ENCODE data around the gene JHY.

Gene JHY

GRCh38 chr11:122871302-122871701, 11.3 kb upstream of the JHY start:
- Histone ChIP-seq H3K9me3 (ENCODE audit: control insufficient read depth, insufficient read depth, low read length) (no peaks in the 10 kb centered on the region), H3K27ac (ENCODE audit: low read length) (no peak overlapping the region), H3K36me3 (ENCODE audit: control insufficient read depth, insufficient read depth, low read length) (no peaks in the 10 kb centered on the region), H3K4me1 (ENCODE audit: control insufficient read depth, insufficient read depth, low read length) (no peaks in the 10 kb centered on the region), H3K27me3 (ENCODE audit: control insufficient read depth, insufficient read depth, low read length) (no peaks in the 10 kb centered on the region), H3K4me3 (ENCODE audit: low read length) (no peak overlapping the region)
- no peak for DNase-seq (ENCODE audit: low read depth, low spot score)
- WGBS (ENCODE audit: insufficient coverage, insufficient read length): no CpG with 5 or more reads among the region's 4 CpGs

GRCh38 chr11:122872046-122872445, 10.5 kb upstream of the JHY start:
- Histone ChIP-seq H3K36me3 (ENCODE audit: control insufficient read depth, insufficient read depth, low read length) (no peaks in the 10 kb centered on the region), H3K4me1 (ENCODE audit: control insufficient read depth, insufficient read depth, low read length) (no peaks in the 10 kb centered on the region), H3K4me3 (ENCODE audit: low read length) (no peak overlapping the region), H3K27me3 (ENCODE audit: control insufficient read depth, insufficient read depth, low read length) (no peaks in the 10 kb centered on the region), H3K9me3 (ENCODE audit: control insufficient read depth, insufficient read depth, low read length) (no peaks in the 10 kb centered on the region), H3K27ac (ENCODE audit: low read length) (no peak overlapping the region)
- DNase-seq (ENCODE audit: low read depth, low spot score): no peak
- no CpG with 5 or more reads among the region's 3 CpGs for WGBS (ENCODE audit: insufficient coverage, insufficient read length)

GRCh38 chr11:122874991-122875390, 7.6 kb upstream of the JHY start:
- Histone ChIP-seq H3K4me3 (ENCODE audit: low read length) (no peak overlapping the region), H3K27me3 (ENCODE audit: control insufficient read depth, insufficient read depth, low read length) (no peaks in the 10 kb centered on the region; the same call in 1 of the 2 replicates), H3K9me3 (ENCODE audit: control insufficient read depth, insufficient read depth, low read length) (no peaks in the 10 kb centered on the region), H3K36me3 (ENCODE audit: control insufficient read depth, insufficient read depth, low read length) (no peaks in the 10 kb centered on the region), H3K27ac (ENCODE audit: low read length) (no peak overlapping the region), H3K4me1 (ENCODE audit: control insufficient read depth, insufficient read depth, low read length) (peaks cover 2% of the 10 kb centered on the region; the same call in 1 of the 2 replicates)
- no peak for DNase-seq (ENCODE audit: low read depth, low spot score)
- no CpG with 5 or more reads among the region's 7 CpGs for WGBS (ENCODE audit: insufficient coverage, insufficient read length)

- Histone ChIP-seq H3K27ac (ENCODE audit: low read length) (no peak overlapping the region), H3K4me1 (ENCODE audit: control insufficient read depth, insufficient read depth, low read length) (peaks cover 2% of the 10 kb centered on the region; the same call in 1 of the 2 replicates), H3K9me3 (ENCODE audit: control insufficient read depth, insufficient read depth, low read length) (no peaks in the 10 kb centered on the region), H3K36me3 (ENCODE audit: control insufficient read depth, insufficient read depth, low read length) (no peaks in the 10 kb centered on the region), H3K4me3 (ENCODE audit: low read length) (no peak overlapping the region), H3K27me3 (ENCODE audit: control insufficient read depth, insufficient read depth, low read length) (peaks cover 2% of the 10 kb centered on the region; the same call in 1 of the 2 replicates)
- WGBS (ENCODE audit: insufficient coverage, insufficient read length): no CpG with 5 or more reads among the region's 5 CpGs
- DNase-seq (ENCODE audit: low read depth, low spot score): no peak
These were observed 4.8 kb upstream of the JHY start for GRCh38 chr11:122877732-122878131.

- no peak for DNase-seq (ENCODE audit: low read depth, low spot score)
- peaks cover 2% of the 10 kb centered on the region; the same call in 1 of the 2 replicates for H3K4me1 ChIP-seq (ENCODE audit: control insufficient read depth, insufficient read depth, low read length)
- no peak overlapping the region for H3K4me3 ChIP-seq (ENCODE audit: low read length)
- H3K27ac ChIP-seq (ENCODE audit: low read length): no peak overlapping the region
- no CpG with 5 or more reads among the region's 4 CpGs for WGBS (ENCODE audit: insufficient coverage, insufficient read length)
- no peaks in the 10 kb centered on the region for H3K9me3 ChIP-seq (ENCODE audit: control insufficient read depth, insufficient read depth, low read length)
- no peaks in the 10 kb centered on the region for H3K36me3 ChIP-seq (ENCODE audit: control insufficient read depth, insufficient read depth, low read length)
- peaks cover 2% of the 10 kb centered on the region; the same call in 1 of the 2 replicates for H3K27me3 ChIP-seq (ENCODE audit: control insufficient read depth, insufficient read depth, low read length)
These were observed 2.8 kb upstream of the JHY start for GRCh38 chr11:122879785-122880184.

GRCh38 chr11:122882857-122883645, 492 bp downstream of the JHY start:
- no peaks in the 10 kb centered on the region for H3K9me3 ChIP-seq (ENCODE audit: control insufficient read depth, insufficient read depth, low read length)
- peak overlapping the region; percentile 64; the same call in 1 of the 2 replicates for H3K4me3 ChIP-seq (ENCODE audit: low read length)
- H3K27ac ChIP-seq (ENCODE audit: low read length): no peak overlapping the region
- peaks cover 2% of the 10 kb centered on the region; the same call in 1 of the 2 replicates for H3K27me3 ChIP-seq (ENCODE audit: control insufficient read depth, insufficient read depth, low read length)
- no CpG with 5 or more reads among the region's 63 CpGs for WGBS (ENCODE audit: insufficient coverage, insufficient read length)
- DNase-seq (ENCODE audit: low read depth, low spot score): no peak
- H3K4me1 ChIP-seq (ENCODE audit: control insufficient read depth, insufficient read depth, low read length): peaks cover 2% of the 10 kb centered on the region; the same call in 1 of the 2 replicates
- H3K36me3 ChIP-seq (ENCODE audit: control insufficient read depth, insufficient read depth, low read length): no peaks in the 10 kb centered on the region

GRCh38 chr11:122883646-122883979, 1.1 kb downstream of the JHY start:
- Histone ChIP-seq H3K27me3 (ENCODE audit: control insufficient read depth, insufficient read depth, low read length) (peaks cover 2% of the 10 kb centered on the region; the same call in 1 of the 2 replicates), H3K4me1 (ENCODE audit: control insufficient read depth, insufficient read depth, low read length) (peaks cover 2% of the 10 kb centered on the region; the same call in 1 of the 2 replicates), H3K27ac (ENCODE audit: low read length) (no peak overlapping the region), H3K9me3 (ENCODE audit: control insufficient read depth, insufficient read depth, low read length) (no peaks in the 10 kb centered on the region), H3K4me3 (ENCODE audit: low read length) (peak overlapping the region; percentile 64; the same call in 1 of the 2 replicates), H3K36me3 (ENCODE audit: control insufficient read depth, insufficient read depth, low read length) (no peaks in the 10 kb centered on the region)
- DNase-seq (ENCODE audit: low read depth, low spot score): no peak
- no CpG with 5 or more reads among the region's 3 CpGs for WGBS (ENCODE audit: insufficient coverage, insufficient read length)

- no peak for DNase-seq (ENCODE audit: low read depth, low spot score)
- no peak overlapping the region for H3K4me3 ChIP-seq (ENCODE audit: low read length)
- no peaks in the 10 kb centered on the region for H3K27me3 ChIP-seq (ENCODE audit: control insufficient read depth, insufficient read depth, low read length)
- H3K9me3 ChIP-seq (ENCODE audit: control insufficient read depth, insufficient read depth, low read length): no peaks in the 10 kb centered on the region
- H3K4me1 ChIP-seq (ENCODE audit: control insufficient read depth, insufficient read depth, low read length): no peaks in the 10 kb centered on the region
- no peaks in the 10 kb centered on the region for H3K36me3 ChIP-seq (ENCODE audit: control insufficient read depth, insufficient read depth, low read length)
- no peak overlapping the region for H3K27ac ChIP-seq (ENCODE audit: low read length)
- WGBS (ENCODE audit: insufficient coverage, insufficient read length): no CpG with 5 or more reads among the region's 2 CpGs
These were observed 5.6 kb downstream of the JHY start for GRCh38 chr11:122888162-122888561.

GRCh38 chr11:122893131-122893530, 10.6 kb downstream of the JHY start:
- no peak overlapping the region for H3K27ac ChIP-seq (ENCODE audit: low read length)
- DNase-seq (ENCODE audit: low read depth, low spot score): no peak
- no CpG with 5 or more reads among the region's 5 CpGs for WGBS (ENCODE audit: insufficient coverage, insufficient read length)
- H3K27me3 ChIP-seq (ENCODE audit: control insufficient read depth, insufficient read depth, low read length): no peaks in the 10 kb centered on the region
- H3K9me3 ChIP-seq (ENCODE audit: control insufficient read depth, insufficient read depth, low read length): no peaks in the 10 kb centered on the region
- no peaks in the 10 kb centered on the region for H3K4me1 ChIP-seq (ENCODE audit: control insufficient read depth, insufficient read depth, low read length)
- H3K4me3 ChIP-seq (ENCODE audit: low read length): no peak overlapping the region
- H3K36me3 ChIP-seq (ENCODE audit: control insufficient read depth, insufficient read depth, low read length): no peaks in the 10 kb centered on the region

- no peaks in the 10 kb centered on the region for H3K4me1 ChIP-seq (ENCODE audit: control insufficient read depth, insufficient read depth, low read length)
- H3K27ac ChIP-seq (ENCODE audit: low read length): no peak overlapping the region
- H3K27me3 ChIP-seq (ENCODE audit: control insufficient read depth, insufficient read depth, low read length): no peaks in the 10 kb centered on the region
- WGBS (ENCODE audit: insufficient coverage, insufficient read length): no CpG with 5 or more reads among the region's 2 CpGs
- H3K9me3 ChIP-seq (ENCODE audit: control insufficient read depth, insufficient read depth, low read length): no peaks in the 10 kb centered on the region
- H3K4me3 ChIP-seq (ENCODE audit: low read length): no peak overlapping the region
- no peaks in the 10 kb centered on the region for H3K36me3 ChIP-seq (ENCODE audit: control insufficient read depth, insufficient read depth, low read length)
- no peak for DNase-seq (ENCODE audit: low read depth, low spot score)
These were observed 13.0 kb downstream of the JHY start for GRCh38 chr11:122895563-122895962.

Measured in iPS DF 6.9 (cell line).